K562 (cell line): ENCODE measurements around the gene FARSB. TPM values are rescaled to one million over a fixed set of nuclear protein-coding genes. Genes with fewer than 3 reads are reported as not detected.

Source experiments
- ATAC-seq: fragments of 200-7000 bp; cut with Tn5 transposase; 3 replicates; pipeline ENCODE4 v1.9.1; 2020; ENCODE audit warnings: moderate library complexity
- BruUV-seq: library from RNA; stranded (reverse); fragments of 400-500 nt; replicated peaks from 2 replicates; lab custom pipeline; 2021; lab: Mats Ljungman, UMichigan
- CTCF ChIA-PET: fragments of 300-600 bp; formaldehyde crosslinking; extraction: SDS; loops from one replicate; lab custom pipeline; 2021; ENCODE audit warnings: low intra/inter-chr PET ratio; lab: Yijun Ruan, JAX
- POLR2A ChIA-PET: fragments of 300-600, 350-650 bp; sonication (Branson Sonifier 250); formaldehyde crosslinking; extraction: SDS; loops from one replicate; lab custom pipeline; 2021; ENCODE audit warnings: antibody characterized with exemption, inconsistent platforms; lab: Yijun Ruan, JAX
- DNase-seq, 4 experiments: peaks; one replicate each; pipeline versions ENCODE4 v3.0.0 to v3.0.0-alpha.2; 2011 to 2018; ENCODE audit warnings: low spot score in 3 of 4, mixed read lengths in 3 of 4; ENCODE audit errors: extremely low read depth in 1 of 4
- FAIRE-seq: peaks from 2 replicates; lab custom pipeline; 2011; peaks lifted over from hg19 to GRCh38; lab: Jason Lieb, UNC
- H2AFZ ChIP-seq: 2 replicates; pipeline ENCODE4 v1.6.0; 2011; ENCODE audit warnings: low read depth, low read length, control low read depth, inconsistent platforms
- H3K27ac ChIP-seq: fragments of 200-600 bp; 3 replicates; pipeline ENCODE4 v1.8.0; 2011; ENCODE audit warnings: low read depth, mild to moderate bottlenecking, control low read depth, inconsistent platforms, low read length, moderate library complexity, mixed read lengths; ENCODE audit errors: extremely low read depth
- H3K27me3 ChIP-seq, 2 experiments: fragments of 300-600 bp in 1 of 2; 2 replicates in 1 of 2; 3 replicates in 1 of 2; pipeline versions ENCODE4 v1.6.0 to v1.8.0; 2011; ENCODE audit warnings: inconsistent platforms in 2 of 2, low read length in 2 of 2, mild to moderate bottlenecking in 1 of 2, mixed read lengths in 1 of 2, moderate library complexity in 1 of 2; ENCODE audit not compliant: control insufficient read depth in 2 of 2, insufficient read depth in 2 of 2
- H3K36me3 ChIP-seq: fragments of 300-600 bp; 3 replicates; pipeline ENCODE4 v1.8.0; 2011; ENCODE audit warnings: mild to moderate bottlenecking, low read length, inconsistent platforms; ENCODE audit not compliant: control insufficient read depth, insufficient read depth
- H3K4me1 ChIP-seq, 2 experiments: fragments of 200-600 bp in 1 of 2; replicated peaks in 1 of 2; 2 replicates in 1 of 2; 3 replicates in 1 of 2; pipeline versions ENCODE4 v1.5.1 to v1.8.0; 2011; ENCODE audit warnings: inconsistent platforms in 2 of 2, low read length in 2 of 2, mild to moderate bottlenecking in 1 of 2, mixed read lengths in 1 of 2, moderate library complexity in 1 of 2; ENCODE audit not compliant: control insufficient read depth in 2 of 2, insufficient read depth in 2 of 2
- H3K4me2 ChIP-seq: 2 replicates; pipeline ENCODE4 v1.6.1; 2011; ENCODE audit warnings: low read length, control low read depth, inconsistent platforms, mixed read lengths; ENCODE audit not compliant: insufficient read depth
- H3K4me3 ChIP-seq: fragments of 200-600 bp; sonication (generic), shearing (Covaris generic); 2 replicates; pipeline ENCODE4 v1.5.1; 2016; ENCODE audit warnings: control low read depth, inconsistent platforms
- H3K79me2 ChIP-seq: fragments of 200-600 bp; 3 replicates; pipeline ENCODE4 v1.8.0; 2011; ENCODE audit warnings: low read length, inconsistent platforms; ENCODE audit not compliant: control insufficient read depth, insufficient read depth
- H3K9ac ChIP-seq, 2 experiments: 2 replicates each; pipeline versions ENCODE4 v1.6.0 to v1.6.1; 2011; ENCODE audit warnings: low read depth in 2 of 2, low read length in 2 of 2, control low read depth in 1 of 2, inconsistent platforms in 1 of 2, mild to moderate bottlenecking in 1 of 2, mixed read lengths in 1 of 2; ENCODE audit not compliant: insufficient read depth in 1 of 2
- H3K9me1 ChIP-seq: one replicate; pipeline ENCODE4 v1.6.0; 2011; ENCODE audit warnings: inconsistent platforms, mild to moderate bottlenecking, low read length, moderate library complexity; ENCODE audit not compliant: control insufficient read depth, insufficient read depth
- H3K9me3 ChIP-seq: replicated peaks from 2 replicates; pipeline ENCODE4 v1.5.1; 2011; ENCODE audit warnings: low read depth, low read length, inconsistent platforms; ENCODE audit not compliant: control insufficient read depth, insufficient read depth
- H4K20me1 ChIP-seq: replicated peaks from 2 replicates; pipeline ENCODE4 v1.6.1; 2011; ENCODE audit warnings: low read length, inconsistent platforms, mixed read lengths; ENCODE audit not compliant: control insufficient read depth, insufficient read depth
- DMBX1 ChIP-seq: fragments of 250-450 bp; sonication (Bioruptor Pico); IDR thresholded peaks from 2 replicates; pipeline ENCODE4 v1.8.0; 2022; ENCODE audit warnings: inconsistent platforms, mild to moderate bottlenecking, moderate library complexity, borderline replicate concordance
- HMBOX1 ChIP-seq: sonication (generic); IDR thresholded peaks from 2 replicates; pipeline ENCODE4 v1.6.1; 2016
- RBM25 ChIP-seq: fragments of 200-400 bp; formaldehyde crosslinking; IDR thresholded peaks from 2 replicates; pipeline ENCODE4 v1.6.1; 2018; ENCODE audit warnings: low read length, low read depth, moderate library complexity; ENCODE audit not compliant: severe bottlenecking
- ZBTB43 ChIP-seq: sonication (generic); formaldehyde crosslinking; IDR thresholded peaks from 2 replicates; pipeline ENCODE4 v1.8.0; 2023; ENCODE audit warnings: mild to moderate bottlenecking, missing genetic modification reagents
- WGBS: fragments of 100-300 bp; shearing (Covaris generic); methylation state at CpG from one replicate; pipeline ENCODE4 v1.1.6; 2016; ENCODE audit warnings: low coverage, mixed read lengths; ENCODE audit not compliant: insufficient coverage; ENCODE audit errors: missing lambda C conversion rate; 5-methylcytosine and 5-hydroxymethylcytosine counted together
- in situ Hi-C: fragments of 300-500 bp; cut with MboI; formaldehyde crosslinking; loops from 4 replicates; pipeline ENCODE4 v1.15.0; 2018; ENCODE audit warnings: inconsistent platforms, mixed read lengths
- intact Hi-C: fragments of 100-400 bp; cut with micrococcal nuclease; formaldehyde crosslinking; loops from 2 replicates; pipeline ENCODE4 v1.14.2; 2022
- polyA plus RNA-seq, 8 experiments: library from polyadenylated mRNA; depleted of rRNA in 4 of 8; stranded (reverse) in 5 of 8; unstranded in 3 of 8; fragments of >200 nt; fragmentation: Nextera tagmentation in 2 of 8; fragmentation: Illumina TruSeq in 1 of 8; extraction: Ambion mirVana in 2 of 8; extraction: Trizol in 1 of 8; gene quantifications; 2 replicates each; pipeline versions ENCODE4 v1.2.1 to v1.2.3, GENCODE V29; 2011 to 2014; ENCODE audit warnings: inconsistent platforms in 1 of 8, missing spikeins in 1 of 8
- total RNA-seq, 7 experiments: library from RNA; depleted of rRNA in 6 of 7; stranded (reverse); fragments of >200 nt in 6 of 7; fragmentation: Illumina TruSeq in 2 of 7; extraction: Trizol in 2 of 7; gene quantifications; 2 replicates each; pipeline versions ENCODE4 v1.2.1 to v1.2.3, GENCODE V29; 2011 to 2021; ENCODE audit warnings: low replicate concordance in 1 of 7

FARSB gene
- total and polyA plus RNA-seq, 9 of the 15 experiments (the other 6 are each of a cell fraction or from before 2014, with no cell fraction given) = 26.6 to 171 (median 55.7) TPM

DNA sequence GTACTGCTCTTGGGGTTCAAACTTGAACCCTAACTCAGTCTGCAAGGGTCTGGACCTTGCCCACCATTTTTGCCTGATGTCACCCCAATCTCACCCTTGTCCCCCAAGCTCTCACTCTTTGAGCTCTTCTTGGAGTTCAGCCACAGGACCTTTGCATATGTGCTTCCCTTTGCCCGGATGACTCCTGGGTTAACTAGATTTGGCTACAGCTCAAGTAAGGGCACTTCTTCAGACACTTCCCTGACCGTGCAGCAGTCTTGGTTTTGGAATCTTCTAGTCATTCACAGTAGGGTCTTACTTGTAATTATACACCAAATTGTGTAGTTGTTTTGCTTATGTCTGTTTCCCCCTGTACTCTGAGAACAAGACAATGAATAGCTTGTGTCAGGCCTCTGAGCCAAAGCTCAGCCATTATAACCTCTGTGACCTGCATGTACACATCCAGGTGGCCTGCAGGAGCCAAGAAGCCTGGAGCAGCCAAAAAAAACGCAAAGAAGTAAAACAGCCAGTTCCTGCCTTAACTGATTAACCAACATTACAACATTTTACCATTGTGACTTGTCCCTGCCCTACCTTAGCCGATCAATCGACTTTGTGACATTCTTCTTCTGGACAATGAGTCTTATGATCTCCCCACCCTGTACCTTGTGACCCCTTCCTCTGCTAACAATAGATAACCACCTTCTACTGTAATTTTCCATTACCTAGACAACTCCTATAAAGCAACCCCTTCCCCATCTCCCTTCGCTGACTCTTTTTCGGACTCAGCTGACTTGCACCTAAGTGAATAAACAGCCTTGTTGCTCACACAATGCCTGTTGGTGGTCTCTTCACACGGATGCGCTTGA is 14.5 kb upstream of the FARSB start:
- CTCF ChIA-PET = no interaction called here
- no TSS peak for BruUV-seq
- Histone ChIP-seq H3K79me2 (no peaks in the 10 kb centered on the region), H3K4me2 (no peak overlapping the region), H2AFZ (no peak overlapping the region), H3K4me3 (no peak overlapping the region), H3K27me3 (no peaks in the 10 kb centered on the region), H3K4me1 (peaks cover 6 to 8% of the 10 kb centered on the region in 2 experiments; a peak in 3 of 5 replicates), H3K36me3 (no peaks in the 10 kb centered on the region), H4K20me1 (no peaks in the 10 kb centered on the region), H3K9me3 (no peaks in the 10 kb centered on the region), H3K9ac (no peak overlapping the region), H3K9me1 (no peaks in the 10 kb centered on the region), H3K27ac (no peak overlapping the region)
- intact Hi-C loops = no loop called here
- POLR2A ChIA-PET = interaction anchor here (0.7 kb wide), 1 partner anchor 16 kb away, joined by 3 read pairs; no protein-coding TSS in a partner anchor
- TF ChIP-seq HMBOX1 (no peak), ZBTB43 (CRISPR knock-in tag) (no peak), RBM25 (peak; percentile 45), DMBX1 (CRISPR knock-in tag) (peak; percentile 15; the same call in 1 of the 2 replicates)
- 45% methylated on average over 9 of the region's 9 CpGs for WGBS
- no peak for DNase-seq
- FAIRE-seq = no peak
- in situ Hi-C loops = no loop called here
- ATAC-seq = no peak
